ENCODE results near the gene ZBTB7A. TPM values are rescaled to one million over a fixed set of nuclear protein-coding genes. Genes with fewer than 3 reads are reported as not detected.

ZBTB7A gene
- total RNA-seq, 6 experiments from 2014 or later, result 19.0 to 38.5 (median 27.7) TPM

DNA sequence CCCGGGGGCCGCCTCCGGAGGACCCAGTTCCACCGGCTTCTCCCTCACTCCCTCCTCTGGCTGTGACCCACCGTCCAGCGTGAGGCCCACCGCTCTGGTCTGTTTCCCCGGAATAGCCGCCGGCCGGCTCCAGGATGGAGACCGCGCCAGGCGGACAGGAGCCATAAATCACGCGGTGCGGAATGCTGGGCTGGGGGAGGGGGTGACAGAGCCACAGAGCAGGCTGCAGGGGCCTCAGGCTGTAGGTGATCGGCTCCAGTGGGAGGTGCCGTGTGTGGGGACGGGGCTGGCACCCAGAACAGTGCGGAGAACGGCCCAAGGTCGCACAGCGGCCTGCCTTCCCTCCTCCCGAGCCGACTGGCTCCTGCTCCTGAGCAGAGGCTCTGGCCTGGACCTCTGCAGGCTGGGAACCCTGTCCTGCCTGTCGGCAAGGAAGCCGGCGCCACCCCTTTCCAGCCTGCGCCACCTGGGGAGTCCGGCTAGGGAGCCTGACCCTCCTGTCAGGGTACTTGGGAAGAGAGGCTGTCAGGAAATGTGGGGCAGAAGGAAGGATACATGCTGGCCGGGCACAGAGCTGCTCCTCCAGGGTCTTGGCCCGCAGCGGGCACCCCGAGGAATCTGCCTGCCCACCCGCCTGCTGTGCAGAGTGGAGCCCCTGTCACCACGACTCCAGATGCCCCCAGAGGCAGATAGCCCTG, 50.8 kb downstream of the ZBTB7A start:
- H3K27ac ChIP-seq, result peak overlapping the region in 1 of 3 donors; percentile 57
- ATAC-seq (peak in 2 of 4 donors; percentile 45 to 65), DNase-seq (peak in 1 of 3 donors; percentile 47)
- intact Hi-C loops (cut with DNase I), result loop anchor here in 1 of 2 donors (10.0 kb wide), 1 partner anchor 49 kb away; the partner anchor contains the start of gene ZBTB7A
- H3K36me3 ChIP-seq, result peaks cover 0 to 12% (median 8%) of the 10 kb centered on the region in 4 donors
- 60% methylated on average over 1 of the region's 37 CpGs for WGBS (ENCODE audit: insufficient coverage, low coverage, low lambda C conversion rate, missing lambda C conversion rate)
- H3K4me3 ChIP-seq, result no peak overlapping the region
- peaks cover 0 to 40% (median 4%) of the 10 kb centered on the region in 4 donors for H3K4me1 ChIP-seq
- no peaks in the 10 kb centered on the region for H3K27me3 ChIP-seq
- H3K9me3 ChIP-seq, result no peaks in the 10 kb centered on the region
- no peak for TF ChIP-seq CTCF (IDR thresholded peaks at IDR 0.05)
- no peak for TF ChIP-seq POLR2A (IDR thresholded peaks at IDR 0.05)

- TF ChIP-seq POLR2A (IDR thresholded peaks at IDR 0.05) (no peak), CTCF (IDR thresholded peaks at IDR 0.05) (no peak)
- H3K4me1 ChIP-seq, result peaks cover 0 to 44% (median 4%) of the 10 kb centered on the region in 4 donors
- peaks cover 0 to 12% (median 8%) of the 10 kb centered on the region in 4 donors for H3K36me3 ChIP-seq
- DNase-seq, result peak in 1 of 3 donors; percentile 48
- peak overlapping the region in 1 of 3 donors; percentile 57 for H3K27ac ChIP-seq
- ATAC-seq, result peak in 1 of 4 donors; percentile 10
- no peaks in the 10 kb centered on the region for H3K9me3 ChIP-seq
- 38% methylated on average over 3 of the region's 25 CpGs for WGBS (ENCODE audit: insufficient coverage, low coverage, low lambda C conversion rate, missing lambda C conversion rate)
- no peak overlapping the region for H3K4me3 ChIP-seq
- intact Hi-C loops (cut with DNase I), result loop anchor here in 1 of 2 donors (10.0 kb wide), 1 partner anchor 50 kb away; the partner anchor contains the start of gene ZBTB7A
- no peaks in the 10 kb centered on the region for H3K27me3 ChIP-seq
Measured at GRCh38 chr19:4014541-4015491, 51.9 kb downstream of the ZBTB7A start.

DNA sequence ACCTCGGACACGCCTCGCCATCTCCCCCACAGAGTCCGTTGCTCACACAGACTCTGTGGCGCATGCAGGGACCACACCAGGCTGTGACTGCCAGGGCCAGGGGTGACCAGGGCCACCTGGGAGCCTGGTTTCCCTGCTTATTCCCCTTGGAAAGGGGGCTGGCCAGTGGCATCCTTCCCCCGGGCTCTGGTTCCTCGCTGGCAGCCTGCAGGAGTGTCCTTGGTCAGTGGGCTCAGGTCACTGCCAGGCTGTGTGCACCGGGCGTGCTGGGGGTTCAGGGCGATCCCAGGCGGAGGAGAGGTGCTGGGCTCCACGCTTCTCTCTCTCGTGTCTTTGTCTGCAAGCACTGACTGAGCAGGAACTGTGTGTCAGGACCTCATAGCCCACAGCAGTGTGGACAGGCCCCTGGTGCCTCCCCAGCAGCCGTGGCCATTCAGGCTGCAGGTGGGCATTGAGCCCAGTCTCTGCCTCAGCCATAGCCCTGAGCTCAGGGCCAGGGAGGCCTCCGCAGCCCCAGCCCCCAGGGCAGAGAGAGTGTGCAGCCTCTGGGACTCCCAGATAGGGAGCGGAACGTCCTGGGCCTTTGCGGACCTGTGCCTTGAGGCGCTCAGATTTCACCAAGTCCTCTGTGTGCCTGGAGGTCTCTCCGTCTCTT, 52.7 kb downstream of the ZBTB7A start:
- Histone ChIP-seq H3K4me3 (no peak overlapping the region), H3K27me3 (no peaks in the 10 kb centered on the region), H3K4me1 (peaks cover 0 to 50% (median 6%) of the 10 kb centered on the region in 4 donors), H3K9me3 (no peaks in the 10 kb centered on the region), H3K36me3 (peaks cover 0 to 12% (median 8%) of the 10 kb centered on the region in 4 donors), H3K27ac (no peak overlapping the region)
- DNase-seq (peak in 1 of 3 donors; percentile 45), ATAC-seq (no peak)
- intact Hi-C loops (cut with DNase I), result loop anchor here in 1 of 2 donors (10.0 kb wide), 1 partner anchor 51 kb away; the partner anchor contains the start of gene ZBTB7A
- 88% methylated on average over 6 of the region's 20 CpGs for WGBS (ENCODE audit: insufficient coverage, low coverage, low lambda C conversion rate, missing lambda C conversion rate)
- TF ChIP-seq CTCF (IDR thresholded peaks at IDR 0.05), result no peak
- TF ChIP-seq POLR2A (IDR thresholded peaks at IDR 0.05), result no peak

Measured in right lobe of liver (tissue), 6 donors.